GM21786 (cell line): ENCODE data around the gene TPST1.
"Not testable (repeated sequence)": the region's sequence is repeated elsewhere in the genome, so short reads cannot be mapped to it uniquely, and the experiment has no call there.

Source experiments
- ATAC-seq: cut with Tn5 transposase; IDR thresholded peaks from one replicate; pipeline ENCODE4 v1.9.1; 2021; ENCODE audit not compliant: unreplicated experiment

TPST1 gene

GRCh38 chr7:66204822-66205740 lies at the start of gene TPST1:
Gene TPST1 (plus strand): TSS chr7:66205334. CDS start chr7:66240426, 35,092 bp downstream.
- peak; percentile 93 for ATAC-seq

GRCh38 chr7:66156035-66156434 lies 49.1 kb upstream of the TPST1 start:
- not testable (repeated sequence) for ATAC-seq

- ATAC-seq = no peak
Measured at GRCh38 chr7:66157060-66157459, 48.1 kb upstream of the TPST1 start.

GRCh38 chr7:66162622-66163021 lies 42.5 kb upstream of the TPST1 start:
- ATAC-seq = no peak

GRCh38 chr7:66163186-66163610 lies 41.9 kb upstream of the TPST1 start:
- ATAC-seq = no peak

GRCh38 chr7:66164356-66164755 lies 40.8 kb upstream of the TPST1 start:
- no peak for ATAC-seq

- ATAC-seq = no peak
Measured at GRCh38 chr7:66167773-66168387, 37.3 kb upstream of the TPST1 start.

GRCh38 chr7:66169616-66170015 lies 35.5 kb upstream of the TPST1 start:
- ATAC-seq = no peak

- no peak for ATAC-seq
Measured at GRCh38 chr7:66170309-66171231, 34.6 kb upstream of the TPST1 start.

- ATAC-seq = not testable (repeated sequence)
Measured at GRCh38 chr7:66172536-66173401, 32.4 kb upstream of the TPST1 start.

- ATAC-seq = no peak
Measured at GRCh38 chr7:66173856-66174255, 31.3 kb upstream of the TPST1 start.

GRCh38 chr7:66175006-66175405 lies 30.1 kb upstream of the TPST1 start:
- not testable (repeated sequence) for ATAC-seq

- no peak for ATAC-seq
Measured at GRCh38 chr7:66176914-66177313, 28.2 kb upstream of the TPST1 start.

GRCh38 chr7:66178258-66178657 lies 26.9 kb upstream of the TPST1 start:
- no peak for ATAC-seq

- ATAC-seq = no peak
Measured at GRCh38 chr7:66181329-66181728, 23.8 kb upstream of the TPST1 start.

GRCh38 chr7:66181845-66182244 lies 23.3 kb upstream of the TPST1 start:
- no peak for ATAC-seq

- no peak for ATAC-seq
Measured at GRCh38 chr7:66182920-66183319, 22.2 kb upstream of the TPST1 start.

GRCh38 chr7:66183700-66184099 lies 21.4 kb upstream of the TPST1 start:
- no peak for ATAC-seq

GRCh38 chr7:66185680-66186187 lies 19.4 kb upstream of the TPST1 start:
- no peak for ATAC-seq

- no peak for ATAC-seq
Measured at GRCh38 chr7:66186991-66187390, 18.1 kb upstream of the TPST1 start.
